Hippocampal formation (tissue), 2 donors: ENCODE measurements around the gene BCKDHB.
A peak's percentile ranks its signal among the peaks of the same experiment; 100 is the strongest.

ENCODE experiments used
- DNase-seq, 2 donors: peaks; one replicate each; lab custom pipeline; 2025; lab: John Stamatoyannopoulos, UW

The BCKDHB gene

DNA sequence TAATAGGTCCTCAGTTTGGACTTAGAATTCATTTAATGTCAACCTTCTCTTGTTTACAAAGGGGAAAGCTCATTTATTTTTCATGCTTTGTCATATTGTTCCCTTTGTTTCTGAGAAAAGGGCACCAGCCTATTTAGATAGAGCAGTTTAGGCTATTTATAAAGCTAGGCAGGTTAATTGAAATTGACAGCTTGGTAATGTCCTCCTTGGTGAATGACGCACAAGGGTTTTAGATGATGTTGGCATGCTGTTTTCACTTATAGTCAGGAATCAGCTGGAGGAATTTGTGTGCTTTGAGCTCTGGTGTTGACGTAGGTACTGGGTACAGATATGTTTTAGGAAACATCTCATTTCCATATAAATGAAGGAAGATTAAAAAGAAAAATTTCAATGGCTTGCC is 45.2 kb downstream of the BCKDHB start:
- DNase-seq, result no peak

DNA sequence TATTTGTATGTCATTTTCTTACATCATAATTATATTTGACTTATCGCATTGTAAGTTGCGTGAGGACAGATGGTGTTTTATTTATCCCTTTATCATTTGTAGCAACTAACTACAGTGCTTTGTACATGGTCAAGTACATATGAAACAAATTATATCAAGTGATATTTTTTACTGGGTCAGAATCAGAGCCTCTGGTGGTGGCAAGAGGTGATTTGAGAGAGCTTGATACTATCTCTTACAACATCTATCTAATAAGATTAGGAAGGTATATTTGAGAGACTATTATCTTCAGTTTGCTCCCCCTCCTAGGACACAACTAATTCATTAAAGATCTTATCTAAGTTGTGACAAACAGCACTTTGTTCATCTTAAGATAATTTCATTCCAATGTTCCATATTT is 47.7 kb downstream of the BCKDHB start:
- DNase-seq, result no peak

DNA sequence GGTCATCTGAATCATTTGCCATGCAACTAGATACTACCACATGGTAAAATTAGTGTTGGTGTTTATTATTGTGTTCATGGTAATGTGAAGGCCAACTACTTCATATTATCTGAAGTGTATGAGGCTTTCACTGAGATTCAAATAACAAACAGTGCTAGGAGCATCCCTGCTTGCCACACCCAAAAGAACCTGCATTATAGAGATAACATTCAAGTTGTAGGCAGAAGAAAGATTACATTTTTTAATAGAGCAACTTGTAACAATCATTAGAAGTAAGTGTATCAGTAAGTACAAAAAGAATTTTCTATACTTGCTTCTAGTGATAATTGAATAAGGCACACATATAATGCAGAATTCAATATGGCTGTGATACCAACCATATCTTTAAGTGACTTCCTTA is 49.8 kb downstream of the BCKDHB start:
- DNase-seq, result no peak

DNA sequence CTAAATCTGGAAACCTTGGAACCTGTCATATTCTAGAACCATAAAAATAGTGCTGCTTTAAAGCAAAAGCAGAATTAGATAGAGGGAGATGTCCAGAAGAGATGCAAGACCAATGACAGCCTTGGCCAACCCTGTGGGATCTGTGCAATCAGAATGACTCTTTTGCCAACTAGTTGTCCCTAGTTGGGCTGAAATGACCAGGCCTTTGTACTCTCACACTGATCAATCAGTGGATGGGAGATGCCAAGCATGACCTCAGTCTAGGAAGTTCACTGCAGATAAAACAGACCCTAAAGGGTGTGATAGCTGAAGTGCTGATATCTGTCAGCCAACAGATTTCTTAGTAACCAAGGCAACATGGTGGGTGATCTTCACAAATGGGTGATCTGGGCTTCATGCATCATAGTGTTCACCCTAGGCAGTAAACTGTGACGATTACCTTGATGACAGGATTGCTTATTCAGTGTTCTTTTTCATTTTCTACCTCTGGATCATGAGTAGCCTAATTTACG is 52.1 kb downstream of the BCKDHB start:
- no peak for DNase-seq

DNA sequence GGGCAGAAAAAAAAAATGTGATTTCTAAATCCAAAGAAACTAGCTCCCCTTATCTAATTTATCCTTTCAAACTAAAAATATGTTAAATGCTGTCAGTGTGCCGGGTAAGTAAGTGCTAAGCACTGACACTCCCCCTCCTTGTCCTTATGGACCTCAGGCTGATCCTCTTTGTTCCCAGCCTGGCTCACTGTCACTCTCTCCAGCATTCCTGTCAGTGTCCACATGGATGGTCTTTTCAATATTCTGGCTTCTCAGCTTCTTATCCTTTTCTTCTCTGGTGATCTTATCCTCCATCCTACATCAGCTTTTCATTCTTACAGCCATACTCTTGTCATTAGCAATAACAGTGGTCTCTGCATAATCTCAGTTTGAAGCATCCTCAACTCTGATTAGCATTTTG is 55.0 kb downstream of the BCKDHB start:
- no peak for DNase-seq

DNA sequence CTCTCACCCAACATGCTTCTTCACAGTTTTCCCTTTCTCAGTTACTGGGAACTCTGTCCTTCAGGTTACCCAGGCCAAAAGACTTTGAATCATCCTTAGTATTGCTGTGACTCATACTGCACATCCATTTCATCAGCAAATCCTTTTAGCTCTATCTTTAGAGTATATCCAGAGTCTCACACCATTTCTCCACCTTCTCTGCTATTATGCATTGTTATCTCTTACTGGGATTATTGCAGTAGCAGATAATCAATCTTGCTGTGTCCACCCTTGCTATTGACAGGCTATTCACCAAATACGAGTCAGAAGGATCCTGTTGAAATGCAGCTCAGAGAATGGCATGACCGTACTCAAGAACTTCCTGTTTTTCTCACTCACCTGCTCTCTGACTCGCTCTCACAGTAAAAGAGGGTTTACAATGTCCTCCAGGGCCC is 57.3 kb downstream of the BCKDHB start:
- DNase-seq, result no peak

DNA sequence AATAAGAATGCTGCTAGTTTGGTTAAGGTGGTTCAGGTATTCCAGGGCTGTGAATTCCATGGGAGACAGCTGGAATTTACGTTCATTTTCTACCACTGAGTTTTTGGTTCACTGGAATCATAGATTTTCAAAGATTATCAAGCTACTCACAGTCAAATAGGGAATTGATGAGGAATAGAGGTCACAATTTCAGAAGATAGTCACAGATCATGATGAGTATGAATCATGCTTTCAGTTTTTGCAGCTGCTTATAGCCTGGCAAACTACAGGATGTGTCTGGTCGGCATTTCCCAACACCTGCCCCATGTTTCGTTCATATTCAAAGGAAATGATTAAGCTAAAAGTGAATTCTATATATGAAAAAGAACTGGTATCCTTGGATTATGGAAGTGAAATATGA is 58.7 kb downstream of the BCKDHB start:
- DNase-seq, result no peak

DNA sequence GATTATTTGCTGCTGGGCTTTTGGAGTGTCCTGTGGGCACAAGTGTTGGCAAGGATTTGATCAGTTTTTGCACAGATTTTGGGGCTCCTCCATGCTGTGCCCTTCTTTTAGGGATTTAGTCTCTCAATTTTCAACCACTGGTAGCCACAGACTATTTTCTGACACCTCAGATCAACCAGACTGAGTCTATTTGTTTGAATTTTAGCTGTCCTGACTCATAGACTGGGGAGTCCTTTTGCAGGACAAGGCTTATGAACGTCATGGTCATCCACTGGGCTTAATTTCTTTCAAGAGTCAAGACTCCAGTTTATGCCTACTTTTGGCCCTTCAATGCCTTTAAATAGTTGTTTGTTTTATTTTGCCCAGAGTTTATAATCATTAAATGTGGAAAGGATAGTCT is 59.3 kb downstream of the BCKDHB start:
- no peak for DNase-seq

DNA sequence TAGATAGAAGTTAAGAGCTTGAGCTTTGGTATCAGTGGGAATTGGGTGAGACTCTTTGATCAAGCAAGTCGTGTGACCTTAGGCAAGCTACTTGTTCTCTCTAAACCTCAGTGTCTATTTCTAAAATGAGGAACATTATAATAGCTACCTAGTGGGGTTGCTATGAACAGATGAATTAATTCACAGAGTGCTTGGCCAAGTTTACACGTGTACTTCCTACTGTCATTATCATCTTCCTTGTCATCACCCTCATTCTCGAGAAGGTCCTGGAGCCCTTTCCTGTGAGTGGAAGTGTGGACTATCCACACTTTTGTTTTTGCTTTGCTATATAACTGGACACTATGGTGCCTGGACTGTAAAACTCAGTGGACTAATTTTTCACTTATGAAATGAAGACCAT is 64.0 kb downstream of the BCKDHB start:
- no peak for DNase-seq

DNA sequence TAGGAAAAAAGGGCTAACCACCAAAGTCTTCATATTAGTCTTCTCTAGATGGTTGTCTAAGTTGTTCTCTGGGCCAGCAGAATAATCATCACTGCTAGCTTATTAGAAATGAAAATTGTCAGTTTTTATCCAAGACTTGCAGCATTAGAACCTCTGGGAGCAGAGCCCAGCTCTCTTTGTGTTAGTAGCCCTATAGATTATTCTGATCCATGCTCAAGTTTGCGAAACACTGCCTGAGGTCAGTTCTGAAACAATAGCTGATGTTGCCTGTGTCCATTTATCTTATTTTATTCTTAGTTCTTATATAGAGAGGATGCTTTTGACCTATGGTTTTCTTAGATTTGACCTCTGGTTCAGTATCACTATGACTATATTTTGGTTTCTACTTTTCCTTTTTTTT is 66.9 kb downstream of the BCKDHB start:
- no peak for DNase-seq

DNA sequence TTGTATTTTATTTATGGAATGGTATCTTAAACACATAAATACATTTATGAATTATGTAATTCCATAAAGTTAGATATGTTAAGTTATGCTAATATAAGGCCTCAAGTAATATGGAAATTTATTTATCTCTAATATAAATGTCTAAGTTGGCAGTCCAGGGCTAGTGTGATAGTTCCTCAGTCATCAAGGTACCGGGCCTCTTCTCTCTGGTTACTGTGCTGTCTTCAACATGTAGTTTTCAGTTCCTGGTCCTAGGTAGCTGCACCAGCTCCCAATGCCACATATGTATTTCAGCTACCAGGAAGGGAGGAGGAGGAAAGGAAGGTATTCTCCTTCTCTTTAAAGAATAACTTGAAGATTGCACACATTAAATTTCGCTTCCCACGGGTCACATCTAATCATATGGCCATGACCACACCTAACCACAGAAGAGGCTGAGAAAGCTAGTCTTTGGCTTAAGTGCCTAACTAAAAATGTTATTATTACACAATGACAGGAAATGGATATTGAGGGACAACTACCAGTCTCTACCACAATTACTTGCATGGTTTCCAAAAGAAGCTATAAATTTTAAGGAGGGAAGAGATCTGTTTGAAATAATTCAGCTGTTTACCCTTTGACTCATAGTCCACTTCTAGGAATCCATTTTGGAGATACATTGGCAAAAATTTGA is 68.6 kb downstream of the BCKDHB start:
- no peak for DNase-seq

DNA sequence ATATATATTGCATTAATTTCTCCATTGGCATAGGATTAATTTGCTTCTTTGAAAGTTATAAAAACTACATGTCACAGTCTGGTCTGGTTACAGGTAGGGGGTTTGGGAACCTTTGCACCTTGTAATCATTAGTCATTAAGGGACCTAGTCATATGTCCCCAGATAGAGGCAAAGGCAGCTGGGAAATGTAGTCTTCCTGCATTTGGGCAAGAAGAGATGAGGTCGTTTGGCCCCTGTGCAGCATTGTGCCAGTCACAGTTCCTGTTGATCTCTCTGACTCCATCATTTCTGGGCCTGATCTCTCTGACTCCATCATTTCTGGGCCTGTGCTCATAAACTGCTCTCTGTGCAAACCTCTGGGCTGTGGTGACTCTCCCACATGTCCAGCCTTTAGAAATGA is 73.2 kb downstream of the BCKDHB start:
- no peak for DNase-seq

DNA sequence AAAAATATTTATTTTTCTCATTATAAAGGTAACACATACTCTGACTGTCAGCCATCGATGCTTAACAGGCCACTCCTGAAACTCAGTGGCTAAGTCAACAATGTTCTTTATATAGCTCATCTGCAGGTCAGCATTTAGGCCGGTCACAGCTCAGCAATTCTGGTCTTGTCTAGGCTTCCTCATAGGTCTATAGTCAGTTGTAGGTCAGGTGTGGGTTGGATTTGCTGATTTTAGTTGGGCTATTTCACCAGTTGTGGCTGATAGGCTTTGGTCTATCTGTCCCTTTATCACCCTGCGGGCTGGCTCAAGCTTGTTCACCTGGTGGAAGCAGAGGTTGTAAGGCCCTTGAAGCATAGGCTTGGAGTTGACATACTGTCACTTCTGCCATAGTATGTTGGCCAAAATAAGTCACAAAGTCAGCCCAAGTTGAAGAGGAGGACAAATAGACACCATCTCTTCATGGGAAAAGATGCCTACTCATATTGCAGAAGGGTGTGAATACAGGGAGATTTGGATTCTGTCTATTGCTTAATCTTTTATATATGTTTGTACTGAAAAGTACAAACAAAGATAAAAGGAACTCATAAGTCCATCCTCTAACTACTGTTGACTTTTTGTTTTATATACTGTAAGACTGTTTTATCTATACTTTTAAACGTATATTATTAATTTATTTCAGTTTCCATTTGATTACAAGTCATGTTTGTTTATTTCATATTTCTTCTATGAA is 75.0 kb downstream of the BCKDHB start:
- DNase-seq, result no peak

DNA sequence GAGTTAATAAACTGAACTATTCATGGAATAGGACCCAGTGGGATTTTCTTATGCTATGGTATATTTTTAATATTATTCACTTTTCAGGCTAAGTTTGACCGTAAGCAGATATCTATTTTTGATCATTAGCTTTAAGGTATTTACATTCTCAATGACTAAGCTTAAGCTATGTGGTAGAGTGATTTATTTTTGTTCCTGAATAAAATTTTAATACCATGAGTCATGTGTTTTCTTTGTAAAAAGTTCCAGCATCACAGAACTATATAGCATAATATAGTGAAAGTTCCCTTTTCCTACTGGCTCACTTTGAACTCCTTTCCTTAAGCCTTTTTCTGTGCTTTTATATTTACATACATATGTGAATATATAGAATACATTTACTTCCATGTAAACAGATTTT is 75.8 kb downstream of the BCKDHB start:
- DNase-seq, result no peak

DNA sequence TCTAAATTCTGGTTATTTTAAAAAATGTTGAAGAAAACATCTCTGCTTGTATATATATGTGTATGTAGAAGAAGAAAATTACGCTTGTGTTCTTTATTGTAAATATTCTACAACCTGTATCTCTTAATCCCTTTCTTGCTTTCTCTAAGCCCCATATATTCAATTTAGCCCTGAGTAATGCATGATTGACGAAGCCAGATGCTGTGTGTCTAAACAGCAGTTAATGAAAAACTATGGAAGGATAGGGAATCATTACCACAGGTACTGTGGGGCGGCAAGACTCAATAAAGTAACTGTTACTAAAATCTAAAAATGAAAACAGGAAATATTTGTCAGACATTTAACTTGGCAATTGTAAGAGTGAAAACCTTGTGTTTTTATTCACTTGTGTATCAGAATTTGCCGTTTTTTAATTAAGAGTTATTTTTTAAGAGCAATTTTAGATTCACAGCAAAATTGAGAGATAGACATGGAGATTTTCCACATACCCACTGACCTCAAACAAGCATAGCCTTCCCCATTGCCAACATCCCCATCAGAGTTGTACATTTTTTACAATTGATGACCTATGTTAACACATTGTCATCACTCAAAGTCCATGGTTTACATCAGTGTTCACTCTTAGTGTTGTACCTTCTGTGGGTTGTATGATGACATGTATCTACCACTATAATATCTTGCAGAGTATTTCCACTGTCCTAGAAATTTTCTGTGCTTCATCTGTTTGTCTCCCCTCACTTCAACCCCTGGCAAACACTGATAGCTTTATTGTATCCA is 76.7 kb downstream of the BCKDHB start:
- DNase-seq, result no peak

DNA sequence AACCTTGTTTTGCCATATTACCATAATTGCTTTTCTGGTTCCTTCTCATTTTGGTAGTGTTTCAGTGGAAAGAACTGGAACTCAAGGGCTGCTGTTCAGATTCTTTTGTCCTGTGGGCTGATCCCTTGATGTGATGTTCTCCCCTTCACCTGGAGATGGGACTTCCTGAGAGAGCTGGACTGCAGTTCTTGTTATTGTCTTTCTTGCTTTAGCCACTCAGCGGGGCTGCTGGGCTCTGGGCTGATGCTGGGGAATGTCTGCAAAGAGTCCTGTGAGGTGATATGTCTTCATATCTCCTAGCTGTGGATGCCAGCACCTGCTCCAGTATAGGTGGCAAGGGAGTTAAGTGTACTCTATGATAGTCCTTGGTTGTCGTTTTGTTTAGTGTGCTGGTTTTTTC is 79.0 kb downstream of the BCKDHB start:
- no peak for DNase-seq

DNA sequence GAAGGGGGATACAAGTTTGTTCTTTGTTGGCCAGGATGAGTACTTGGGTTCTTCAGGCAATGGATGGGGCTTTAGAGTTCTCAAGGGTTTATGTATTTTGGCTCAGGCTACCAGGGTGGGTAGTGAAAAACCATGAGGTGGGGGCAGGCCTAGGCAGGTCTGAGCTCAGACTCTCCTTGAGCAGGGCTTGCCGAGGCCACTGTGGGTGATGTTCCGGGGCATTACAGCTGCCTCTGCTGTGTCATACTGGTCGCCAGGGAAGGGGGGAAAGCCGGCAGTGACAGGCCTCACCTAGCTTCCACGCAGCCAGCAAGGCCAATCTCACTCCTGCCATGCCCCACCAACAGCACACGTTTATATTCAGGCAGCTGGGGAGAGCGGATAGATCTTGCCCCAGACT is 79.6 kb downstream of the BCKDHB start:
- no peak for DNase-seq

DNA sequence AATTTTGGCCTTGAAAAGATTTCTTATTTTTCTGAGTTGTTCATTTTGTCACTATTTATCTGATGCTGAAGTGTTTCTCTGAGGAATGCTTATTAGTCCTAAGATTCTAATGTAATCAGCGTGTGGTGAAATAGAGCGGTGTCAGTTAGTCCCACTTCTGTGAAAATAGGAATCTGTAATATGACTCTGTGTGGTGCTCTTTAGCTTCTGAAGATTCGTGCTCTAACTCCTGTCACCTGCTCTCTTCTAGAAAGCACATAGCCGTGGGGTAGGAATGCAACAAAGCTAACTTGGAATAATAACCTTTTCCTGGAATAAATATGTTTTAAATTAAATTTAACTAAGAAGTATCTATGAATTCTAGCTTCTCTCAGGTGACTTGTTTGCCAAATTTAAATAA is 90.4 kb downstream of the BCKDHB start:
- no peak for DNase-seq

DNA sequence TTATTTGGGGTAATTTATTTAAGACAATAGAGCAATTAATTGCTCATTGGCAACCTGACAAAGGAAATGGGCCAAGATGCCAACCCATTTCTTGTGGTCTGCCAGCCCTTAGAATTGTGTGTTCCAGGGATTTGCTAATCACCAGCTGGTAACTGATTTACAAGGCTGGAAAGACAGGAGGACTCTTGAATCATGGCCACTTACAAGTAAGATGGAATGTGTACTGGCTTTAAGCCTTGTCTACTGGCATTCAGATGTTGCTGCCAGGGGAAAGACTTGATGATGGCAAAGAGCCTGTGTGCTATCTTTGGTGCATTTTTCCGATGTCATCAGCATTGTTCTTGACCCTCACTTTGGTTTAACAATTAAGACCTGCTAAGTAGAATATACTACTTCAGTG is 91.0 kb downstream of the BCKDHB start:
- DNase-seq, result peak in 1 of 2 donors; percentile 11

DNA sequence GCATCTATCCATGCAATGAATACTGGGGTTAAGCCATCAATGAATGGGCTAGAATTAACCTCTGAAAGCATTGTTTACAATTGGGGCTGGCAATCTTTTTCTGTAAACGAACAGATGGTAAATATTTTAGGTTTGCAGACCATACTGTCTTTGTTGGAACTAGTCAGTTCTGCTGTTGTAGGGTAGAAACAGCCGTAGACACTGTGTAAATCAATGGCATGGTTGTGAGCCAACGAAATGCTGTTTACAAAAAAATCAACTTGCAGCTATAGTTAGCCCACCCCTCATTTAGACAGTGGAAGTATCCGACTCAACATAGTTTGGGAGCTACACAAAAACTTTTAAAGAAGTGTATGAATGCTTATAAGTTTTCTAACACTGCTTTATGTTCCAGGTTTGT is 91.5 kb downstream of the BCKDHB start:
- no peak for DNase-seq

DNA sequence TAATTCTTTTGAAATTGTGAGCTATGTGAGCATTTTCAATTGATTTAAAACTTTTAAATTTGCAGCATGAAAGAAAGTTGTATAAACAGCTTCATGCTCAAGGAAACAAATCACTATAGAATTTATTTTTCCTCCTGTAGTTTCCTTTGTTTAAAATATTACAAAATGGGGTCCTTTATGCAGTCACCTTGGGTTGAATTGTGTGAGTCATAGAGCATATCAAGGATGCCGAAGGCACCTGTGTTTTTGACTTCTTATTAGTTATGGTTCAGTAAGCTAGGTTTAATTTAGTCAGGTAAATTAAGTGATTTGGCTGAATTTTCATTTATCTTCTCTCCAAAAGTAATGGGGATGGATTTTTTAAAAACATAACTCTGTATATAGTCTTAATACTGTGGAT is 96.8 kb downstream of the BCKDHB start:
- DNase-seq, result no peak

DNA sequence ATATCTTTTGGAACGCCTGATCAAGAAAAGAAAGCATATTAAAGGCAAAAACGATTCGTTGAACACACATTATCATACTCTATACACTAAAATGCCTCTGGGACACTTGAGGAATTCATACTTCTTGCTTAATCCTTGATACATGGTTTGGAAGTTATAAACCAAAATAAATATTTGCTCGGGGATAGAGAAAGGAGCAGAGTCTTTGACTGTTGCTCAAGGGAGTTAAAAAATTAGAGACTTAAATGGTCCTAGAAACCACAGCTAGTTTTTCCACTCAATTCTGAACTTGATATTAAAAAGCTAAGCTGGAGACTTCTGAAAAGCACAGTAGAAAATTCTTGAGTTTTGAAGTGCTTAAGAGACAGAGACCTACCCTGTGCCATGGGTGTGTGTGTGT is 98.9 kb downstream of the BCKDHB start:
- DNase-seq, result no peak

DNA sequence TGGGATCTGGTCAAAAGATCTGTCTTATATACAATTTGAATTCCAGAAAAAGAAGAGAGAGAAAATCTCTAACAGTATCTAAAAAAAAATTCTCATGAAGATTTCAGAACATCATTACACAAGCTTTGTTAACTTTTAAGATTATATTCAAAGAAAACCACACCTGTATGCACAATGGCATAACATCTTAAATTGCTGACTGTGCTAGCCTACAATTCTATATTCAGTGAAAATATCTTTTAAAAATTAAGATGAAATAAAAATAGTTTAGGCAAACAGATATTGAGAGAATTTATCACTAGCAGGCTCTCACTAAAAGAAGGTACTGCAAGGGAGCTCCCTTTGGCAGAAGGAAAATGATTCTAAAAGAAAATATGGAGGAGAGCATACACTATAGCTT is 100.3 kb downstream of the BCKDHB start:
- no peak for DNase-seq
